GM23338 (cell line): Measurements from ENCODE around the gene EDIL3.

Experiments
- CTCF ChIP-seq, 2 experiments: fragments of 200-600 bp in 1 of 2; sonication (generic) in 1 of 2; conservative IDR thresholded peaks; 2 replicates each; pipeline versions ENCODE4 v1.5.1 to v1.6.1; 2016 to 2017; ENCODE audit warnings: antibody characterized with exemption in 2 of 2, low read depth in 2 of 2, mild to moderate bottlenecking in 2 of 2, moderate library complexity in 1 of 2
- EZH2 ChIP-seq: fragments of 200-600 bp; sonication (generic); IDR thresholded peaks from one replicate; pipeline ENCODE4 v1.8.0; 2017; ENCODE audit warnings: antibody characterized with exemption, mild to moderate bottlenecking, low read depth; ENCODE audit not compliant: unreplicated experiment
- EZH2phosphoT487 ChIP-seq: fragments of 200-600 bp; sonication (generic); IDR thresholded peaks from one replicate; pipeline ENCODE4 v1.8.1; 2018; ENCODE audit warnings: antibody characterized with exemption; ENCODE audit not compliant: unreplicated experiment
- POLR2AphosphoS5 ChIP-seq: IDR thresholded peaks from 2 replicates; pipeline ENCODE4 v1.6.1; 2016; ENCODE audit warnings: antibody characterized with exemption, low read depth

GRCh38 chr5:84229045-84229444 lies 155.6 kb downstream of the EDIL3 start:
- TF ChIP-seq CTCF (conservative IDR thresholded peaks at IDR 0.05; ENCODE audit: low read depth in 2 of 2) (no peak), POLR2AphosphoS5 (no peak), EZH2 (no peak), EZH2phosphoT487 (no peak)
